ENCODE results near the gene DNMT3A. TPM values are rescaled to one million over a fixed set of nuclear protein-coding genes. Genes with fewer than 3 reads are reported as not detected.

Gene DNMT3A
- total RNA-seq, 1 experiment from 2014 or later: 215 TPM

- Histone ChIP-seq H3K9me3 (ENCODE audit: control insufficient read depth, low read depth, low read length) (no peaks in the 10 kb centered on the region), H4K8ac (replicated peaks; ENCODE audit: insufficient read length, low read depth, low read length) (no peak overlapping the region), H3K56ac (ENCODE audit: insufficient read length, low read depth, low read length) (no peak overlapping the region), H2AK5ac (ENCODE audit: insufficient read length, low read length) (no peak overlapping the region), H2BK120ac (ENCODE audit: low read depth, low read length, poor library complexity, severe bottlenecking) (no peak overlapping the region), H2BK12ac (ENCODE audit: insufficient read length, low read depth, low read length) (no peak overlapping the region), H3K23ac (ENCODE audit: insufficient read length, low read depth, low read length) (no peak overlapping the region), H3T11ph (ENCODE audit: low read length) (no peak overlapping the region), H4K20me1 (ENCODE audit: control insufficient read depth, insufficient read depth, insufficient read length) (no peaks in the 10 kb centered on the region), H3K4ac (ENCODE audit: low read depth, low read length) (no peak overlapping the region), H3K27me3 (ENCODE audit: insufficient read depth, low read length) (no peaks in the 10 kb centered on the region; the same call in 1 of the 2 replicates), H4K5ac (ENCODE audit: insufficient read length, low read depth, low read length) (no peak overlapping the region), H3K9ac (ENCODE audit: extremely low read depth, insufficient read length, low read length) (no peak overlapping the region), H2BK20ac (ENCODE audit: low read depth, low read length, poor library complexity, severe bottlenecking) (no peak overlapping the region), H2AFZ (ENCODE audit: low read length) (no peak overlapping the region), H3K18ac (ENCODE audit: insufficient read length, low read depth, low read length) (no peak overlapping the region), H4K91ac (ENCODE audit: insufficient read length, low read depth, low read length) (no peak overlapping the region), H2BK15ac (ENCODE audit: low read depth, low read length) (no peak overlapping the region), H3K27ac (ENCODE audit: insufficient read length, low read depth, low read length) (no peak overlapping the region), H3K79me1 (ENCODE audit: insufficient read depth, low read depth, low read length, poor library complexity, severe bottlenecking) (no peaks in the 10 kb centered on the region), H2BK5ac (ENCODE audit: insufficient read length, low read length) (no peak overlapping the region), H3K4me1 (ENCODE audit: insufficient read depth, low read length) (no peaks in the 10 kb centered on the region), H3K23me2 (ENCODE audit: insufficient read length, low read depth, low read length, poor library complexity, severe bottlenecking) (peaks cover 4% of the 10 kb centered on the region), H3K4me2 (ENCODE audit: insufficient read depth, insufficient read length, low read length) (no peak overlapping the region), H3K14ac (ENCODE audit: insufficient read depth, low read length) (no peak overlapping the region), H3K79me2 (ENCODE audit: insufficient read depth, low read length) (no peaks in the 10 kb centered on the region)
- H3K9me3 Mint-ChIP-seq: no peaks in the 10 kb centered on the region
- H3K27me3 Mint-ChIP-seq (ENCODE audit: low read depth): peaks cover 56% of the 10 kb centered on the region
- H3K27ac Mint-ChIP-seq: no peak overlapping the region
- no peaks in the 10 kb centered on the region; a peak in 1 of 7 replicates for H3K36me3 Mint-ChIP-seq (ENCODE audit: insufficient read depth in 1 of 3, low read depth in 3 of 3)
- no CpG with 5 or more reads among the region's 7 CpGs for WGBS (ENCODE audit: extremely low coverage, insufficient read length, low lambda C conversion rate)
- TF ChIP-seq CTCF (conservative IDR thresholded peaks at IDR 0.05): no peak
- DNase-seq: no peak
- H3K4me3 Mint-ChIP-seq: no peak overlapping the region
- peaks cover 8 to 11% of the 10 kb centered on the region in 2 experiments for H3K4me1 Mint-ChIP-seq
Measured at GRCh38 chr2:25347205-25347815, 5.6 kb upstream of the DNMT3A start.

Measured in H9 (cell line).